Upper lobe of right lung (tissue), 1 donor: ENCODE results near the gene HES2. TPM values are rescaled to one million over a fixed set of nuclear protein-coding genes. Genes with fewer than 3 reads are reported as not detected.
"Not testable (repeated sequence)": the region's sequence is repeated elsewhere in the genome, so short reads cannot be mapped to it uniquely, and the experiment has no call there.

Experiments
- ATAC-seq: fragments of 200-7000 bp; cut with Tn5 transposase; one replicate; pipeline ENCODE4 v1.9.1; 2020; ENCODE audit warnings: mild to moderate bottlenecking, moderate library complexity
- DNase-seq: peaks from one replicate; pipeline ENCODE4 v3.0.0-alpha.2; 2020
- H3K27ac ChIP-seq: fragments of 200-600 bp; one replicate; pipeline ENCODE4 v1.8.0; 2022
- H3K27me3 ChIP-seq: fragments of 200-600 bp; one replicate; pipeline ENCODE4 v1.8.0; 2022; ENCODE audit warnings: mild to moderate bottlenecking
- H3K36me3 ChIP-seq: fragments of 200-600 bp; one replicate; pipeline ENCODE4 v1.8.0; 2022
- H3K4me1 ChIP-seq: fragments of 200-600 bp; one replicate; pipeline ENCODE4 v1.8.0; 2022
- H3K4me3 ChIP-seq: fragments of 200-600 bp; one replicate; pipeline ENCODE4 v1.8.0; 2022; ENCODE audit warnings: mild to moderate bottlenecking
- H3K9me3 ChIP-seq: fragments of 200-600 bp; one replicate; pipeline ENCODE4 v1.8.0; 2022
- CTCF ChIP-seq: fragments of 200-600 bp; IDR thresholded peaks from one replicate; pipeline ENCODE4 v1.8.0; 2022; ENCODE audit warnings: antibody characterized with exemption
- intact Hi-C: fragments of 100-400 bp; cut with DNase I; formaldehyde crosslinking; loops from one replicate; pipeline ENCODE4 v1.11.0; 2022
- total RNA-seq: library from RNA; stranded (reverse); fragmentation: NEBNext Ultra II Directional; extraction: Animal tissue kit (Norgen Biotek cat#: 25700); gene quantifications from one replicate; pipeline ENCODE4 v1.2.1, GENCODE V29; 2021
- donor health status: DM: no; HTN: yes; CAD: no; lungs with severe emphysema.

Gene HES2
- total RNA-seq, 1 donor from 2014 or later: 5.7 TPM

- no peak overlapping the region for H3K27ac ChIP-seq
- H3K4me3 ChIP-seq: no peak overlapping the region
- H3K27me3 ChIP-seq: no peaks in the 10 kb centered on the region
- H3K36me3 ChIP-seq: no peaks in the 10 kb centered on the region
- no peak for DNase-seq
- peak; percentile 22 for ATAC-seq
- H3K9me3 ChIP-seq: no peaks in the 10 kb centered on the region
- H3K4me1 ChIP-seq: no peaks in the 10 kb centered on the region
- TF ChIP-seq CTCF: no peak
- intact Hi-C loops: no loop called here
These were observed 45.6 kb downstream of the HES2 start for GRCh38 chr1:6373961-6374720.

- H3K27me3 ChIP-seq, H3K4me1 ChIP-seq, DNase-seq, H3K9me3 ChIP-seq, ATAC-seq, H3K4me3 ChIP-seq, intact Hi-C loops, H3K27ac ChIP-seq, H3K36me3 ChIP-seq: not testable (repeated sequence)
These were observed 47.5 kb downstream of the HES2 start for GRCh38 chr1:6372236-6372635.

- DNase-seq: no peak
- intact Hi-C loops: no loop called here
These were observed 49.7 kb downstream of the HES2 start for GRCh38 chr1:6370006-6370405.

GRCh38 chr1:6367381-6368012 lies 52.2 kb downstream of the HES2 start:
- DNase-seq (no peak), ATAC-seq (peak; percentile 14)
- Histone ChIP-seq H3K27ac (no peak overlapping the region), H3K9me3 (no peaks in the 10 kb centered on the region), H3K27me3 (no peaks in the 10 kb centered on the region), H3K4me1 (no peaks in the 10 kb centered on the region), H3K4me3 (no peak overlapping the region), H3K36me3 (no peaks in the 10 kb centered on the region)
- no peak for TF ChIP-seq CTCF
- intact Hi-C loops: no loop called here

More at GRCh38 chr1:6370006-6370405, 49.7 kb downstream of the HES2 start:
- TF ChIP-seq CTCF: no peak
- H3K4me3 ChIP-seq: no peak overlapping the region
- H3K27ac ChIP-seq: no peak overlapping the region
- H3K4me1 ChIP-seq: no peaks in the 10 kb centered on the region
- no peaks in the 10 kb centered on the region for H3K36me3 ChIP-seq
- peak; percentile 59 for ATAC-seq
- no peaks in the 10 kb centered on the region for H3K9me3 ChIP-seq
- H3K27me3 ChIP-seq: no peaks in the 10 kb centered on the region

GRCh38 chr1:6365047-6365446 lies 54.7 kb downstream of the HES2 start:
- no peak overlapping the region for H3K4me3 ChIP-seq
- no peak for DNase-seq
- H3K36me3 ChIP-seq: no peaks in the 10 kb centered on the region
- H3K27ac ChIP-seq: no peak overlapping the region
- no peak for TF ChIP-seq CTCF
- no peaks in the 10 kb centered on the region for H3K27me3 ChIP-seq
- no peak for ATAC-seq
- no peaks in the 10 kb centered on the region for H3K9me3 ChIP-seq
- H3K4me1 ChIP-seq: peaks cover 9% of the 10 kb centered on the region
- intact Hi-C loops: no loop called here

GRCh38 chr1:6363085-6363884 lies 56.4 kb downstream of the HES2 start:
- intact Hi-C loops: loop anchor here (5.0 kb wide), 1 partner anchor 39 kb away; no protein-coding TSS in a partner anchor
- DNase-seq: peak; percentile 85
- not testable (repeated sequence) for H3K4me3 ChIP-seq

More at GRCh38 chr1:6363085-6363884, 56.4 kb downstream of the HES2 start:
- H3K4me1 ChIP-seq: peaks cover 27% of the 10 kb centered on the region
- TF ChIP-seq CTCF: peak; percentile 82
- not testable (repeated sequence) for H3K36me3 ChIP-seq, H3K27ac ChIP-seq, H3K27me3 ChIP-seq, ATAC-seq, H3K9me3 ChIP-seq
